ENCODE results near the gene GLIS1. TPM values are rescaled to one million over a fixed set of nuclear protein-coding genes. Genes with fewer than 3 reads are reported as not detected.

GLIS1 gene
- total RNA-seq, 2 donors from 2014 or later, result 2.6 TPM; not detected in 1

- Histone ChIP-seq H3K4me1 (ENCODE audit: control insufficient read depth in 1 of 2, low read depth in 2 of 2) (no peaks in the 10 kb centered on the region), H3K27me3 (replicated peaks; ENCODE audit: insufficient read depth) (no peaks in the 10 kb centered on the region), H3K4me3 (no peak overlapping the region), H3K36me3 (no peaks in the 10 kb centered on the region), H3K27ac (no peak overlapping the region), H3K9me3 (no peaks in the 10 kb centered on the region)
- ATAC-seq (ENCODE audit: insufficient number of reproducible peaks, low FRiP score, low read depth), result no peak
- no peak for DNase-seq (ENCODE audit: low spot score)
- TF ChIP-seq, protein P1, sequence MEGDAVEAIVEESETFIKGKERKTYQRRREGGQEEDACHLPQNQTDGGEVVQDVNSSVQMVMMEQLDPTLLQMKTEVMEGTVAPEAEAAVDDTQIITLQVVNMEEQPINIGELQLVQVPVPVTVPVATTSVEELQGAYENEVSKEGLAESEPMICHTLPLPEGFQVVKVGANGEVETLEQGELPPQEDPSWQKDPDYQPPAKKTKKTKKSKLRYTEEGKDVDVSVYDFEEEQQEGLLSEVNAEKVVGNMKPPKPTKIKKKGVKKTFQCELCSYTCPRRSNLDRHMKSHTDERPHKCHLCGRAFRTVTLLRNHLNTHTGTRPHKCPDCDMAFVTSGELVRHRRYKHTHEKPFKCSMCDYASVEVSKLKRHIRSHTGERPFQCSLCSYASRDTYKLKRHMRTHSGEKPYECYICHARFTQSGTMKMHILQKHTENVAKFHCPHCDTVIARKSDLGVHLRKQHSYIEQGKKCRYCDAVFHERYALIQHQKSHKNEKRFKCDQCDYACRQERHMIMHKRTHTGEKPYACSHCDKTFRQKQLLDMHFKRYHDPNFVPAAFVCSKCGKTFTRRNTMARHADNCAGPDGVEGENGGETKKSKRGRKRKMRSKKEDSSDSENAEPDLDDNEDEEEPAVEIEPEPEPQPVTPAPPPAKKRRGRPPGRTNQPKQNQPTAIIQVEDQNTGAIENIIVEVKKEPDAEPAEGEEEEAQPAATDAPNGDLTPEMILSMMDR (IDR thresholded peaks at IDR 0.05), result no peak
Observed at GRCh38 chr1:53578358-53578757, 160.6 kb downstream of the GLIS1 start.

DNA sequence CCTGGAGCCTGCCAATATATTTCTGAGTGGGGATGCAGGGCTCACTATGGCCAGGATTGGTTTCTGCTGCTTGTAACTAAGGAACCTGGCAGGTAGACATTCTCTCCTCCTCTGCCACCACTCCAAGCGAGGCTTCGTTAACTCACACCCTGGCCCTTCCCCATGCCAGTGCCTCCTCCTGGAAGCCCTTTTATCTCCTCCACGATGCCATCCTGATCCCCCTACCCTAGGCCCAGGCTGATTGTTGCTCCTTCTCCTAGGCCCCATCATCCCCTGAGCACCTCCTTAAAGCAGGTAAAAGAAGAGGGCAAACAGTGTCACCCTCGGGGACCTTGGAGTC lies 161.2 kb downstream of the GLIS1 start:
- no peak overlapping the region for H3K27ac ChIP-seq
- H3K9me3 ChIP-seq, result no peaks in the 10 kb centered on the region
- DNase-seq (ENCODE audit: low spot score) (no peak), ATAC-seq (ENCODE audit: insufficient number of reproducible peaks, low FRiP score, low read depth) (no peak)
- no peaks in the 10 kb centered on the region for H3K27me3 ChIP-seq (replicated peaks; ENCODE audit: insufficient read depth)
- H3K4me1 ChIP-seq (ENCODE audit: control insufficient read depth in 1 of 2, low read depth in 2 of 2), result no peaks in the 10 kb centered on the region
- no peak overlapping the region for H3K4me3 ChIP-seq
- TF ChIP-seq, protein P1 (IDR thresholded peaks at IDR 0.05), result no peak
- no peaks in the 10 kb centered on the region for H3K36me3 ChIP-seq

GRCh38 chr1:53576866-53577760 lies 161.9 kb downstream of the GLIS1 start:
- no peak for DNase-seq (ENCODE audit: low spot score)

DNA sequence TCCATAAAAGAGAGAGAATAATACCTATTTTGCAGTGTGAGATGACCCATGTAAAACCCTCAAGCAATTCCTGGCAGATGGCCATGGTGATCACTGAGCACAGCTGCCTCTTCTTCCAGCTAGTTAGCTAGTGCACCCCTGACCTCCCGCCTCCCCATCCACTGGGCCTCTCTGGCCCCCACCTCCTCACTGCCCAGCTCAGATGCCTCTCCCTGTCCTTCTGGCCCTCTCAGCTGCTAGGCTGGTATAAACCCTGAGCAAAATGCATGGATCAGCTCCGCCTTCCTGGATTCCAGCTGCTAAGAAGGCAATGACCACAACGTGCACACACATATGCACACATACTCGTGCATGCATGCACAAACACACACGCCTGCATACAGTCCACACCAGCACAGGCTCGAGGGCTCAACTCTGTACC lies 162.6 kb downstream of the GLIS1 start:
- no peak overlapping the region for H3K27ac ChIP-seq
- TF ChIP-seq, protein P1 (IDR thresholded peaks at IDR 0.05), result no peak
- ATAC-seq (ENCODE audit: insufficient number of reproducible peaks, low FRiP score, low read depth), result no peak
- H3K4me1 ChIP-seq (ENCODE audit: control insufficient read depth in 1 of 2, low read depth in 2 of 2), result no peaks in the 10 kb centered on the region
- H3K9me3 ChIP-seq, result no peaks in the 10 kb centered on the region
- no peaks in the 10 kb centered on the region for H3K27me3 ChIP-seq (replicated peaks; ENCODE audit: insufficient read depth)
- no peak for DNase-seq (ENCODE audit: low spot score)
- no peak overlapping the region for H3K4me3 ChIP-seq
- H3K36me3 ChIP-seq, result no peaks in the 10 kb centered on the region

More at GRCh38 chr1:53576866-53577760, 161.9 kb downstream of the GLIS1 start:
- no peak for ATAC-seq (ENCODE audit: insufficient number of reproducible peaks, low FRiP score, low read depth)
- H3K4me1 ChIP-seq (ENCODE audit: control insufficient read depth in 1 of 2, low read depth in 2 of 2), result no peaks in the 10 kb centered on the region
- no peaks in the 10 kb centered on the region for H3K9me3 ChIP-seq
- no peaks in the 10 kb centered on the region for H3K36me3 ChIP-seq
- no peak overlapping the region for H3K4me3 ChIP-seq
- H3K27me3 ChIP-seq (replicated peaks; ENCODE audit: insufficient read depth), result no peaks in the 10 kb centered on the region
- H3K27ac ChIP-seq, result no peak overlapping the region
- TF ChIP-seq, protein P1 (IDR thresholded peaks at IDR 0.05), result no peak

DNA sequence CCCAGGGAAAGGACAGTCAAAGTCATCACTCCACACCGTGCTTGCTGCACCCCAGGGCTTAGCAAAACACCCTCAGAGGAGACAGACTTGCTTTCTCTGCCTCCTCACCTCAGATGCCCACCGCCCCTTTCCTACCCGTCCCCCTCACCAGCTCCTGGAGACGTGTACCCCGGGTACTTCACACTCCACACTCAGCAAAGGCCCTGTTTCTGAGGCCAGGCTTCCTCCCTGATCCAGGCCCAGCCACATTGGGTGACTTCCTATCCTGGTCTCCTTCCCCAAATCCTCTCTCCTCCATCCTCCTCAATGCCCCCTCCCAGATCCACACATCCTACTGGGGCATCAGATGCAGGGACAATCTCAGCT lies 163.0 kb downstream of the GLIS1 start:
- TF ChIP-seq, protein P1 (IDR thresholded peaks at IDR 0.05), result no peak
- Histone ChIP-seq H3K4me3 (no peak overlapping the region), H3K4me1 (ENCODE audit: control insufficient read depth in 1 of 2, low read depth in 2 of 2) (no peaks in the 10 kb centered on the region), H3K36me3 (no peaks in the 10 kb centered on the region), H3K27ac (no peak overlapping the region), H3K9me3 (no peaks in the 10 kb centered on the region), H3K27me3 (replicated peaks; ENCODE audit: insufficient read depth) (no peaks in the 10 kb centered on the region)
- ATAC-seq (ENCODE audit: insufficient number of reproducible peaks, low FRiP score, low read depth) (no peak), DNase-seq (ENCODE audit: low spot score) (no peak)

Data from thoracic aorta (tissue), 2 donors.